Activated CD8-positive, alpha-beta memory T cell treated with anti-CD3 and anti-CD28 coated beads for 1 hour (primary cell): ENCODE results near the gene MCF2L.

Experiments
- DNase-seq, 2 donors: peaks; one replicate each; pipeline ENCODE4 v3.0.0-alpha.2; 2020; ENCODE audit warnings: low read depth in 1 of 2; ENCODE audit errors: extremely low read depth in 1 of 2

MCF2L gene

DNA sequence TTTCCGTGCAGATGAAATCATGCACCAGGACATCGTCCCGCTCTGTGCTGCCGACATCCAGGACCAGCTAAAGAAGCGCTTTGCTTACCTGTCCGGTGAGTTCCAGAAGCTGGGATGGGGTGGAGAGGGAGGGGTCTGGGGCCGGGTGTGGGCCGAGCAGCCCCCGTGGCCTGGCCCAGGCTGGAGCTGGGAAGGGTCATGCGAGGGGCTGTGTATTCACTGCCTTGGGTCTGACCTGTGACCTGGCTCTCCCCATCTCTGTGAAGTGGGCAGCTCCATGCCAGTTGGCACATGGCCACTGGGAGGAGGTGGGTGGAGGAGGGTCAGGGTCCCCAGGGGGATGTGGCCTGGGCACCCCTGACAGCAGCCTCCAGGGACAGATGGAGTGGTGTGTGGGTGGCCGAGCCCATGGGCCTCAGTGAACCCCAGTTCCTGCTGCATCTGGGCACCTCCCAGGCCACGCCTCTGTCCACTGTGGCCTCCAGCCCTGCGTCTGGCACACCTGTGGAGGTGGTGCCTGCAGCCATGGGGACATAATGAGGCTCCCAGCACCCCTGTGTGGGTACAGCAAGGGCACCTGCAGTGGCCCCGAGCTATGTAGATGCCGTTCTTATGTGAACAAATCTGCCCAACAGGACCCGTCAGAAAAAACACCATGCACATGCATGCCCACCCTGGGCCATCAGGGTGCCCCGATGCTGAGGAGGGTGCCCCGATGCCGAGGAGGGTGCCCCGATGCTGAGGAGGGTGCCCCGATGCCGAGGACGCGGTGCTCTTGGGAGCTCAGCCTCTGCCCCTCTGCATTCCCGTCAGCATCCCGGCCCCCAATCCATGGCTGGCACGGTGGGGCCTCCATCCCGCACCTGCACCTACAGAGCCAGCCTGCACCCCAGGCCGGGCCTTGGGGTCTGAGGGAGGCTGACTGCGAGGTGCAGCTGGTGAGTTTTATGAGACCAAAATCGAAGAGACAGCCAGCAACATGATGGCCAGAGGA is 46.0 kb downstream of the MCF2L start:
- no peak for DNase-seq

DNA sequence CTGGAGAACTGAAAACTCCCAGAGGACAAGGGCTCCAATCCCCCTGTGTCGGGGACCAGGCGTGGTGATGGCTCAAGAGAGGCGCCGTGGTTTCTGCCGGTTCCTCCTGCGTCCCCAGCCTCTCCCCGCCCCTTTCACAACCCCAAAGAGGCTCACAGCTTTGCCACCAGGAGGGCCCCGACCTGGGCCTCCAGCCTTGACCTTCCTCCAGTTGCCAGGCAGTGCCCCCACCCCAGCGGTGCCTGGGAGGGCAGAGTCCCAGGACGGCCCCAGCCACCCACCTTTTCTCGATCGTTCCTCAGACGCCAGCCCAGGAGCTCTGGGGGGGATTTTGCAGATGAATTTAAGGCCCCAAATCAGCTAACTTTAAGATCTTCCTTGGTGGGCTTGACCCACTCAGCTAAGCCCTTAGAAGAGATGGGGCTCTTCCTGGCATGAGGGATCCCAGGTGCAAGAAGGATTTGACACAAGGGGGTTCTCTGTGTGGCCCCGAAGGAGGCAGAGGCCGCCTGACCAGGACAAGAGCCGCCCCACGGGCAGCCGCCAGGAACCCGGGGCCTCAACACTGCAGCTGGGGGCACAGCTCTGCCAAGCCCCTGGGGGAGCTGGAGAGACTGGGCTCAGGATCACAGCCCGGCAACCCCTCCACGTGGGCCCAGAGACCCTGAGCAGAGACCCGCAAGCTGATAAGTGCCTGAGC is 47.0 kb downstream of the MCF2L start:
- DNase-seq: no peak

- no peak for DNase-seq
These were observed 47.7 kb downstream of the MCF2L start for GRCh38 chr13:113016526-113017295.

- DNase-seq: no peak
These were observed 48.6 kb downstream of the MCF2L start for GRCh38 chr13:113017506-113018215.

DNA sequence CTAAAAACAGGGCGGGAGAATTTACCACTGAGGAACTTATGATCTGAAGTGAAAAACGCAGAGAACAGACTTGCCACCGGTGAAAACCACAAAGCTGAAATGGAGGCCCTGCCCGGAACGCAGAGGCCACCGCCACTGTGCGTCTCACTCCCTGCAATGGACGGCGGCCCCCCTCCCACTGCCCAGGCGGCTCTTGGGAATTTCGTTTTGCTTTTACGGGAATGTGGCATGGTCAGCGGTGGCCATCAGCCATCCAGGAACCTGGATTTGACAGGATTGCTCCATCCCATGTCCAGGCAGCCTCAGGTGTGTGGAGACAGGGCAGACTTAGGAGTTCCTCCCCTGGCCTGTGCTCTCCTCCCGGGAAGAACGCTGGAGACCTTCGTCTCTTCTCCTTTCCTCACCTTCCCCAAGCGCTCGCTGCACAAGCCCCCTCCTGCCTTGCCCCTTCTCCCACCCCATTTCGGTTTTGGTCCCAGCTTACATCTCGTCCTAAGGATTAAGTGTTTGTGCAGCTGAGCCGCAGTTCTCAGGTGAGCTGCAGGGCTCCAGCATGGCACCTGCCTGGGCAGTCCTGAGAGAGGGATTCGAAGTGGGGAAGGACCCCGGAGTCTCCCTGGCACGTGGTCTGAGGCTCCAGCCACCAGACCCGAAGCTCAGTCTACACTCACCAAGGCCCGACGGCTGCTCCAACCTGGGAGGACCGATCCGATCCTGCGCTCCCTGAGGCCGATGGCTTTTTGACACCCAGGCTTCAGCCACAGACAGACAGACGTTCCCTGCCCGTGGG is 49.9 kb downstream of the MCF2L start:
- DNase-seq: no peak

- DNase-seq: no peak
These were observed 51.5 kb downstream of the MCF2L start for GRCh38 chr13:113020323-113021080.

- DNase-seq: no peak
These were observed 52.4 kb downstream of the MCF2L start for GRCh38 chr13:113021391-113021790.

- DNase-seq: no peak
These were observed 52.8 kb downstream of the MCF2L start for GRCh38 chr13:113021811-113022210.

- DNase-seq: no peak
These were observed 53.4 kb downstream of the MCF2L start for GRCh38 chr13:113022391-113022744.

GRCh38 chr13:113022745-113023574 is 53.9 kb downstream of the MCF2L start:
- DNase-seq: no peak

DNA sequence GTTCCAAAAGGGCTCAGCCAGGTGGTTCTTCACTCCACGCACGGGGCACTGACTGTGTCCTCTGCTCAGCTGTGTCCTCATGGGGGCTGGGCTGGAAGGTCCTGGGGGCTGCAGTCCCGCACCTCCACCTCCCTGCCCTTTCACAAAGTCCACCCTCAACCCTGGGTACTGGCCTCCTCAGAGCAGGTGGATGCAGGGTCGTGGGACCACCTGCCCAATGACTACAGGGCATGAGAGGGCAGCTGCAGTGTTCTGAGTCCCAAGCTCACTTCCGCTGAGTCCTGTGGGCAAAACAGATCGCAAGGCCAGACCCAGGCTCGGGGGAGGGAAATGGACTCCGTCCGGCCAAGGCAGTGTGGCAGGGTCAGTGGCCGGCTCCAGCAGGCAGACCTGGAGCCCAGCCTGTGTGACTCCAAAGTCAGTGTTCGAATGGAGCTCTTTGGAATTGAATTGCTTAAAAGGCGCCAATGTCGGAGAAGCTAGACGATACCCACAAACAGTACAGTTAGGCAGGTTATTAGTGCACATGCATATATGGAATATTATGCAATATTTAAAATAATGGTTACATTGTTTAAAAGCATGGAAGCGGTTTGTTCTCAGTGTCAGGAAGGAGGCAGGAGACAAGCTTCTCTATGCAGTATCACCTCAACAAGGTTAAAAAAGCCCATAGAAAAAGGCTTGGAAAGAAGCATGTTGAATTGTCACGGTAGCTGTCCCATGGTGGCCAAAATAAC is 54.8 kb downstream of the MCF2L start:
- DNase-seq: no peak

DNA sequence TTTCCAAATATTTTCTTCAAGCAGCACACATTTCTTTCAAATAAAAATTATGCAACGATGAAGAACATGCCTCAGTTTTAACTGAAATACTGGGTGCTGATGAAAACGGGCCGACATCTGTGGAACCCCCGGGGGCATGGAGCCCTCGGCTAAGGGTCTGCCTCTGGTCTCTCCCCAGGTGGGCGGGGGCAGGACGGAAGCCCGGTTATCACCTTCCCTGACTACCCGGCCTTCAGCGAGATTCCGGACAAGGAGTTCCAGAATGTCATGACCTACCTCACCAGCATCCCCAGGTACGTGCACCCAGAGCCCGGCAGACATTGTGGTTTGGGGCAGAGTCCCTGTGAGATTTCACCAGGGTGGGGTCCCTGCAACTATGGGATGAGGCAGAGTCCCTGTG is 55.5 kb downstream of the MCF2L start:
- DNase-seq: no peak

- no peak for DNase-seq
These were observed 57.4 kb downstream of the MCF2L start for GRCh38 chr13:113026391-113026910.

GRCh38 chr13:113027095-113027494 is 58.1 kb downstream of the MCF2L start:
- no peak for DNase-seq

- no peak for DNase-seq
These were observed 58.6 kb downstream of the MCF2L start for GRCh38 chr13:113027566-113027965.

- no peak for DNase-seq
These were observed 59.5 kb downstream of the MCF2L start for GRCh38 chr13:113028336-113029060.

DNA sequence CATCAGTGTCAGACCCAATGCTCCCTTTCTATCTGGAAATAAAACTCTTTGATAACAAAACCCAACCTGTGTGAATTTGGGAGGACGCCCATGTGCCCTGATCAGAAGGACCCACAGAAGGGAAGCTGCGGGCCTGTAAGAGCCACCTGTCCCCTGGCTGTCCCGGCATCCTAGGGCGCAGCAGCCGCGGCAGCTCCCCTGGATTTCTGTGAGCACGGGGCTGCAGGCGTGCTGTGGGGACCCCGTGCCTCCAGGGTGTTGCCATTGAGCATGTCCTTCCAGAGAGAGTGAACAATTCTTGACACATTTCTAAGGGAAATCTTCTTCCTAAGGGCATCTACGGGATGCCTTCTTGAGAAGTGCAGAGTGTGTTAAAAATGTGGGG is 60.0 kb downstream of the MCF2L start:
- no peak for DNase-seq
